HepG2 (cell line): Measurements from ENCODE around the gene CPAMD8. TPM values are rescaled to one million over a fixed set of nuclear protein-coding genes. Genes with fewer than 3 reads are reported as not detected.

ENCODE experiments used
- ASH2L ChIP-seq: fragments of 300-600, 200-600 bp; sonication (generic); IDR thresholded peaks from 2 replicates; pipeline ENCODE4 v1.7.0; 2017; ENCODE audit warnings: low read depth, mild to moderate bottlenecking, moderate library complexity, mixed read lengths, low read length; ENCODE audit not compliant: insufficient read length
- HNRNPUL1 ChIP-seq: fragments of 200-400 bp; formaldehyde crosslinking; IDR thresholded peaks from 2 replicates; pipeline ENCODE4 v1.6.1; 2017; ENCODE audit warnings: low read depth, mild to moderate bottlenecking, low read length, moderate library complexity
- ZNF318 ChIP-seq: sonication (generic); formaldehyde crosslinking; IDR thresholded peaks from 2 replicates; pipeline ENCODE4 v1.4.0; 2020; ENCODE audit warnings: mild to moderate bottlenecking, missing genetic modification reagents
- ZNF746 ChIP-seq: sonication (generic); formaldehyde crosslinking; IDR thresholded peaks from 2 replicates; pipeline ENCODE4 v1.8.0; 2022; ENCODE audit warnings: mild to moderate bottlenecking, missing genetic modification reagents
- ZNF782 ChIP-seq: sonication (generic); formaldehyde crosslinking; IDR thresholded peaks from 2 replicates; pipeline ENCODE4 v1.4.0; 2020; ENCODE audit warnings: missing genetic modification reagents, mild to moderate bottlenecking, borderline replicate concordance
- polyA plus RNA-seq, 8 experiments: library from polyadenylated mRNA; depleted of rRNA in 3 of 8; stranded (reverse) in 7 of 8; unstranded in 1 of 8; fragments of >200 nt; fragmentation: Illumina TruSeq in 4 of 8; extraction: Trizol in 4 of 8; gene quantifications; 2 replicates each; pipeline versions ENCODE4 v1.2.1 to v1.2.3, GENCODE V29; 2011 to 2016; ENCODE audit warnings: low read depth in 4 of 8, missing spikeins in 1 of 8, mixed read lengths in 1 of 8; ENCODE audit not compliant: insufficient read depth in 1 of 8
- total RNA-seq, 5 experiments: library from RNA; depleted of rRNA; stranded (reverse); fragments of >200 nt; fragmentation: Illumina TruSeq; extraction: Trizol; gene quantifications; 2 replicates each; pipeline ENCODE4 v1.2.3, GENCODE V29; 2016; ENCODE audit warnings: low read depth in 1 of 5
- TF ChIP-seq, protein P1 (sequence below): sonication (generic); formaldehyde crosslinking; IDR thresholded peaks from 2 replicates; pipeline ENCODE4 v1.4.0; 2020; ENCODE audit warnings: low read depth, mild to moderate bottlenecking, missing genetic modification reagents
- TF ChIP-seq, protein P2 (sequence below): sonication (generic); formaldehyde crosslinking; IDR thresholded peaks from 2 replicates; pipeline ENCODE4 v1.4.0; 2020; ENCODE audit warnings: missing genetic modification reagents

The CPAMD8 gene
- total and polyA plus RNA-seq, 2 of the 13 experiments (the other 11 are each of a cell fraction or from before 2014, with no cell fraction given) = 0.29 to 0.34 TPM

- TF ChIP-seq, protein P1, sequence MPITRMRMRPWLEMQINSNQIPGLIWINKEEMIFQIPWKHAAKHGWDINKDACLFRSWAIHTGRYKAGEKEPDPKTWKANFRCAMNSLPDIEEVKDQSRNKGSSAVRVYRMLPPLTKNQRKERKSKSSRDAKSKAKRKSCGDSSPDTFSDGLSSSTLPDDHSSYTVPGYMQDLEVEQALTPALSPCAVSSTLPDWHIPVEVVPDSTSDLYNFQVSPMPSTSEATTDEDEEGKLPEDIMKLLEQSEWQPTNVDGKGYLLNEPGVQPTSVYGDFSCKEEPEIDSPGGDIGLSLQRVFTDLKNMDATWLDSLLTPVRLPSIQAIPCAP (CRISPR knock-in tag) = 0 out of 2 replicates have a peak, but pooled peaks have one; percentile 17
- 0 out of 2 replicates have a peak, but pooled peaks have one; percentile 18 for TF ChIP-seq ZNF318 (CRISPR knock-in tag)
- 0 out of 2 replicates have a peak, but pooled peaks have one; percentile 87 for TF ChIP-seq ZNF782 (CRISPR knock-in tag)
- peak; percentile 12 for TF ChIP-seq ASH2L
- 0 out of 2 replicates have a peak, but pooled peaks have one; percentile 17 for TF ChIP-seq ZNF746 (CRISPR knock-in tag)
- TF ChIP-seq HNRNPUL1 = no peak
- TF ChIP-seq, protein P2, sequence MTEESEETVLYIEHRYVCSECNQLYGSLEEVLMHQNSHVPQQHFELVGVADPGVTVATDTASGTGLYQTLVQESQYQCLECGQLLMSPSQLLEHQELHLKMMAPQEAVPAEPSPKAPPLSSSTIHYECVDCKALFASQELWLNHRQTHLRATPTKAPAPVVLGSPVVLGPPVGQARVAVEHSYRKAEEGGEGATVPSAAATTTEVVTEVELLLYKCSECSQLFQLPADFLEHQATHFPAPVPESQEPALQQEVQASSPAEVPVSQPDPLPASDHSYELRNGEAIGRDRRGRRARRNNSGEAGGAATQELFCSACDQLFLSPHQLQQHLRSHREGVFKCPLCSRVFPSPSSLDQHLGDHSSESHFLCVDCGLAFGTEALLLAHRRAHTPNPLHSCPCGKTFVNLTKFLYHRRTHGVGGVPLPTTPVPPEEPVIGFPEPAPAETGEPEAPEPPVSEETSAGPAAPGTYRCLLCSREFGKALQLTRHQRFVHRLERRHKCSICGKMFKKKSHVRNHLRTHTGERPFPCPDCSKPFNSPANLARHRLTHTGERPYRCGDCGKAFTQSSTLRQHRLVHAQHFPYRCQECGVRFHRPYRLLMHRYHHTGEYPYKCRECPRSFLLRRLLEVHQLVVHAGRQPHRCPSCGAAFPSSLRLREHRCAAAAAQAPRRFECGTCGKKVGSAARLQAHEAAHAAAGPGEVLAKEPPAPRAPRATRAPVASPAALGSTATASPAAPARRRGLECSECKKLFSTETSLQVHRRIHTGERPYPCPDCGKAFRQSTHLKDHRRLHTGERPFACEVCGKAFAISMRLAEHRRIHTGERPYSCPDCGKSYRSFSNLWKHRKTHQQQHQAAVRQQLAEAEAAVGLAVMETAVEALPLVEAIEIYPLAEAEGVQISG = no peak
Measured at GRCh38 chr19:17074634-17075034, 48.0 kb upstream of the CPAMD8 start (continued).
